NCI-H128 (cell line): ENCODE data around the gene GAGE12C.
"Not testable (repeated sequence)": the region's sequence is repeated elsewhere in the genome, so short reads cannot be mapped to it uniquely, and the experiment has no call there.

Experiments
- DNase-seq: peaks from one replicate; lab custom pipeline; 2025; ENCODE audit not compliant: unreplicated experiment; lab: John Stamatoyannopoulos, UW

Gene GAGE12C

DNA sequence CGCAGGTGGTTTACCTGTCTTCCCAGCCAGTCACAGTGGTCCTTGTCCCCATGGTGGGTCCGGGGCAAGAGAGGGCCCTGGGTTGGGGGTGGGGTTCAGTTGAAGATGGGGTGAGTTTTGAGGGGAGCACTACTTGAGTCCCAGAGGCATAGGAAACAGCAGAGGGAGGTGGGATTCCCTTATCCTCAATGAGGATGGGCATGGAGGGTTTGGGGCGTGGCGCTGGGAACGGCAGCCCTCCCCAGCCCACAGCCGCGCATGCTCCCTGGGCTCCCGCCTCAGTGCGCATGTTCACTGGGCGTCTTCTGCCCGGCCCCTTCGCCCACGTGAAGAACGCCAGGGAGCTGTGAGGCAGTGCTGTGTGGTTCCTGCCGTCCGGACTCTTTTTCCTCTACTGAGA, at the start of gene GAGE12C:
GAGE12C (plus strand) TSS at position 301 of the 400 bp plus-strand sequence. CDS start 1,155 bp downstream, outside the sequence.
- DNase-seq, result not testable (repeated sequence)

GRCh38 chrX:49541433-49541832, 9.5 kb downstream of the GAGE12C start, which contains the start of gene GAGE12D:
Gene GAGE12D (plus strand): TSS chrX:49541733. CDS start chrX:49542888, 1,155 bp downstream.
- DNase-seq, result not testable (repeated sequence)

DNA sequence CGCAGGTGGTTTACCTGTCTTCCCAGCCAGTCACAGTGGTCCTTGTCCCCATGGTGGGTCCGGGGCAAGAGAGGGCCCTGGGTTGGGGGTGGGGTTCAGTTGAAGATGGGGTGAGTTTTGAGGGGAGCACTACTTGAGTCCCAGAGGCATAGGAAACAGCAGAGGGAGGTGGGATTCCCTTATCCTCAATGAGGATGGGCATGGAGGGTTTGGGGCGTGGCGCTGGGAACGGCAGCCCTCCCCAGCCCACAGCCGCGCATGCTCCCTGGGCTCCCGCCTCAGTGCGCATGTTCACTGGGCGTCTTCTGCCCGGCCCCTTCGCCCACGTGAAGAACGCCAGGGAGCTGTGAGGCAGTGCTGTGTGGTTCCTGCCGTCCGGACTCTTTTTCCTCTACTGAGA, 19.0 kb downstream of the GAGE12C start, which contains the start of gene GAGE12E:
GAGE12E (plus strand) TSS at position 301 of the 400 bp plus-strand sequence. CDS start 1,155 bp downstream, outside the sequence.
- DNase-seq, result not testable (repeated sequence)

- DNase-seq, result not testable (repeated sequence)
Observed at GRCh38 chrX:49560542-49560941, 28.6 kb downstream of the GAGE12C start, which contains the start of gene GAGE12F. Gene GAGE12F (plus strand): TSS chrX:49560842. CDS start chrX:49561997, 1,155 bp downstream.

- DNase-seq, result not testable (repeated sequence)
Observed at GRCh38 chrX:49568728-49569127, 36.8 kb downstream of the GAGE12C start.

GRCh38 chrX:49569152-49569551, 37.2 kb downstream of the GAGE12C start:
- DNase-seq, result not testable (repeated sequence)

- DNase-seq, result not testable (repeated sequence)
Observed at GRCh38 chrX:49570100-49570499, 38.1 kb downstream of the GAGE12C start, which contains the start of gene GAGE12G. Gene GAGE12G (plus strand): TSS chrX:49570400. CDS start chrX:49571555, 1,155 bp downstream.

DNA sequence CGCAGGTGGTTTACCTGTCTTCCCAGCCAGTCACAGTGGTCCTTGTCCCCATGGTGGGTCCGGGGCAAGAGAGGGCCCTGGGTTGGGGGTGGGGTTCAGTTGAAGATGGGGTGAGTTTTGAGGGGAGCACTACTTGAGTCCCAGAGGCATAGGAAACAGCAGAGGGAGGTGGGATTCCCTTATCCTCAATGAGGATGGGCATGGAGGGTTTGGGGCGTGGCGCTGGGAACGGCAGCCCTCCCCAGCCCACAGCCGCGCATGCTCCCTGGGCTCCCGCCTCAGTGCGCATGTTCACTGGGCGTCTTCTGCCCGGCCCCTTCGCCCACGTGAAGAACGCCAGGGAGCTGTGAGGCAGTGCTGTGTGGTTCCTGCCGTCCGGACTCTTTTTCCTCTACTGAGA, 47.7 kb downstream of the GAGE12C start, which contains the start of gene GAGE12H:
GAGE12H (plus strand) TSS at position 301 of the 400 bp plus-strand sequence. CDS start 1,155 bp downstream, outside the sequence.
- DNase-seq, result not testable (repeated sequence)
